GM19240 (cell line): ENCODE results near the gene DOCK2.
"Not testable (repeated sequence)": the region's sequence is repeated elsewhere in the genome, so short reads cannot be mapped to it uniquely, and the experiment has no call there.

ENCODE experiments used
- DNase-seq: peaks from one replicate; pipeline ENCODE4 v3.0.0; 2011; ENCODE audit warnings: low spot score; ENCODE audit not compliant: insufficient read length

The DOCK2 gene

DNA sequence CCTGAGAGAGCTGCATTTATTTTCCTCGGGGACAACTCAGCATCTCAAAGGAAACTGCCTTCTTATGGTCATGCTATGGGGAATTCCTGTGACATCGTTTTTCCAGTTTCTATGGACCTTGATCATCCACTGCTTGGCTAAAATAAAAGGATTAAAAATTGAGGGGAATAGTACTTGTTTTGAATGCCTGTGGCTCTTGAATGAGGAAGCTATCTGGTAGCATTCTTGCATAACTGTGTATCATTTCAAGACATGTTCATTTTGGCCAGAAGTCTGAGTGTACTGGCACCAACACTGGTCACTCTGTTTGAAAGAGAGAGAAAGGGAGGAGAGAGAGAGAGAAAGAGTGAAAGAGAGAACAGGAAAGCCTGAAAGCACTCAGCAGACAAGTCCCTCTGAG, 116.7 kb downstream of the DOCK2 start:
- no peak for DNase-seq

DNA sequence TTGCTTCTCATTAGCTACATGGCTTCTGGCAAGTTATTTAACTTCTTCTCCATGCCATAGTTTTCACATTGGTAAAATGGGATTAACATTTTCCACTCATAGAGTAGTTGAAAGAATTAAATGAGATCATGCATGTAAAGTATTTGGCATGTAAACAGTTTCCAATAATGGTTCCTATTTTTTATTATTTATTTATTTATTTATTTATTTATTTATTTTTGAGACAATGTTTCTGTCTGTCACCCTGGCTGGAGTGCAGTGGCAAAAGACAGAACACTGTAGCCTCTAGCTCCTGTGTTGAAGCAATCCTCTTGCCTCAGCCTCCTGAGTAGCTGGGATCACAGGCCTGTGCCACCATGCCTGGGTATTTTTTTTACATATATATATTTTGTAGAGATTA, 117.7 kb downstream of the DOCK2 start:
- no peak for DNase-seq

DNA sequence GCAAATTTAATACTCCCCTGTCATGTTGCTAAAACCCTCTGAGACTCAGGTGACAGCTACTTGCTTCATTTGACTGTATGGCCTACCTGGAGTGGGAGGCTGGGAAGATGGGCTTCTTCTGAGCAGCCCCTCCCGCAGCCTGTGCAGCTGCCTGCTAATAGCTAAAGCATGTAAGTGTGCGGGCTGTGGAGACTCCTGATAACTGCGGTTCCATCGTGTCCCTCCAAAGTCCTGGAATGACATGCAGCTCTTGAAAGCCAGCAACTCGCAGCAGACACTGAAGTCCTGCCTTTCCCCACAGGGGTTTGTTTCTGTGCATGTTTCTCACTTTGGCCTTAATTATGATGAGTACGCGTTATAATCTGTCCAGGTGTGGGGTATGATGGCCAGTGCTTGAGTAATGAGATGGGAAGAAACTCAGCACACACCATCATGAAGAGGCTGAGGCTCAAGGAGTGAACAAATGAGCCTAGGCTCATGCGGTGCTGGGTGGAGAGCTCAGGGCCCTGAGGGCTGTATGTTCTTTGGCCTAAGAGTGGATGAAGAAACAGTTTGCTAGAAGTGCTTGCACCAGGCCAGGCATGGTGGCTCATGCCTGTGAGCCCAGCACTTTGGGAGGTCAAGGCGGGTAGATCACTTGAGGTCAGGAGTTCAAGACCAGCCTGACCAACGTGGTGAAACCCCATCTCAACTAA, 119.1 kb downstream of the DOCK2 start:
- DNase-seq, result no peak

DNA sequence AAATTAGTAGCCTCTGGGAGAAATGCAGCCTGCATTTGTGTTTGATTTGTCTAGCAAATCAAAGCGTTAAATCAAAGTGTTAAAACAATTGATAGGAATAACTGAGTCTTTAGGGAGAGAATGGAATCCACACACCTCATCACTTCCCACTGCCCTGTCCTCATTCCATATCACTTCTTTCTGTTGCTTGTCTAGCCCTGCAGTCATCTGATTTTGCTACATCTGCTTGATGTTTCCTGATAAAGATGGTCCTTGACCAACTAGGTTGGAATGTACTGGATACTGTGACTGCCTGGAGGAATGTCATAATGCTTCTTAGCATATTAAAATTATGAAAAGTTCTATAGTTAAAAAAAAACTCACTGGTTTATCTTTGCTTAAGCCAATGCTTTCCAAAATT, 119.9 kb downstream of the DOCK2 start:
- DNase-seq, result no peak

DNA sequence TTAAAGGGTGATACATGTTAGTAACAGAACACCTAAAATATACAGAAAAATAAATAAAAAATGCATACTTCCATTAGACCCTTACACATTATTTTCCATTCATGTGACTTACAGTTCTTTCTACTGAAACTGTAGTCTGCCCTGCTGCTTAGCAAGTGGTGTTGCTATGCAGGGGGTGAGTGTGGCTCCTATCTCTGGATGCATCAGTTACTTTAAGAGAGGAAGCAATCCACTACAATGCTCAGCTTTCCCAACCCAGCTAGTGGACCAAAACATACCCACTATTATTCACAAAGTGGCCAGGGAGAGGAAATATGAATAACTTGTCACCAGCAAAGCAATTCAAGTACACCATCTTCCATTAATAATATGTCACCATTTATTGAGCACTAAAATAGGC, 121.8 kb downstream of the DOCK2 start:
- no peak for DNase-seq

DNA sequence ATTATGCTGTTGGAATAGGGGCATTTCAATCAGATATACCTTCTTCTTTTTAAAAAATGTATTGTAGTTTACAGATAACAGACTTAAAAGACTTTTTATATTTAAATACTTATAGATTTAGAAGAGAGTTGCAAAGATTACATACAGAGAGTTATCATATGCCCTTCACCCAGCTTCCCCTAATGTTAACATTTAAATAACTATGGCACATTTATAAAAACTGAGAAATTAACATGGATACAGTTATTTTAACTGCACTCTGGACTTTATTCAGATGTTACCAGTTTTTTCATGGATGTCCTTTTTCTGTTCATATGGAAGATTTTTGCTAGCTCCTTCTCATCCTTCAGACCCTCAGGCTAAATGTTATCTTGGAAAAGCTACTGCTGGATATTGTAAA, 123.2 kb downstream of the DOCK2 start:
- no peak for DNase-seq

DNA sequence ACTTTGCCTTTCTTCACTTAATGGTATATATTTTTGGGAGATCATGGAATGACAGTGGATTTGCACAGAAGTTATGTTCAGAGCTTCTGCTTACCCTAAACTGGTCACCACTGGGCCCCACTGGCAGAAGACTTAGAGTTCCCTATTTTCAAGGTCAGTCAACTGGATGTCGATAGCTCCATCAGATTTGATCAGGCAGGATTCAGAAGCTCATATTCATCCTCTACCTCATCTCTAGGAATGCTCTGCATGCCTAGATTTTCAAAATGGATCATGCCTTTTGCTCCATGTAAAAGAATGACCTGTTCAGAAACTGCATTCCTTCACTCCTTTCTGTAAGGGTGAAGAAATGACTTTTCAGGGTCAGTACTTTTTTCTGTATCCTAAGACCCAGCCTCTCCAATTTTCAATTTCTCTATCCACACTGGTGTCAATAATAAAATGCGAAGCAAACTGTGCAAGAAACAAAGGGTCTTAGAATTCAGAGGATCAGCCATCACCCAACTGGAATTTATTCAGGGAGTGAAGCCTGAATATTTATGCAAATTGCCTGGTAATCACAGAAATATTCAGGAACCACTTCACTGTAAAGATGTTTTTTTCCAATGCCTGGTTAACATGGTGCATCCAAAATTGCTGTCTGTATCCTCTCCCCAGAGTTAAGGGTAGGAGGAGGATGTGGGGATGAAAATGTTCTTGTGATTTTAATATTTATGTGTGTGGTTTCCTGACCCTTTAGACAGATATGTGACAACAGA, 125.4 kb downstream of the DOCK2 start:
- no peak for DNase-seq

DNA sequence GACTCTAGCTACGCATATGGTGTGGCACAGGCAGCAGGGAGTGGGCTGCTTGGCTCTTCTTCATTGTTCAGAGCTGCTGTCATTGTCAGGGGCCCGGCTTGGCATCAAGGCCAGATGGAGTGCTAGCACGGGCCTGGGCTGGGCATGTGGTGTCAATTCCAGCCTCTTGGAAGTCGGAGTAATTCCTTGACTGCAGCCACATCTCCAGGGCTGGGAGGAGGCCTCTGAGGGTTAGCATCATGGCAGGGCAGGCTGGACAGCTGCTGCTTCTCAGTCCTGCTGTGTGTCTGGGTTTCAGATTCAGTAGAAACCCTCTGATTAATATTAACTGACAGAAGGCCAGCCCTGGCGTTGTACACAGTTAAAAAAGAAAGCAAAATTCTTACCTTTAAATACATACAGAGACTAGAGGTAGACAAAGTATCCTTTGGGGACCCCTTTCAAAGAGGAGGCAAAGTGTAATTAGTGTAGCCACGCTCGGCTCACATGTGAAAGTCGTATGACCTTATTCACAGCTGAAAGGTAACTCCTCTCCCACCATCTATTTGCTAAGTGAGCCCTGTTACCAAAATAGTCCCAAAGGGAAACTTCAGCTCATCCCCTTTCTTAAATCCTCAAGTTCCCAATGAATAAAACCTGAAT, 126.4 kb downstream of the DOCK2 start:
- peak; percentile 11 for DNase-seq

DNA sequence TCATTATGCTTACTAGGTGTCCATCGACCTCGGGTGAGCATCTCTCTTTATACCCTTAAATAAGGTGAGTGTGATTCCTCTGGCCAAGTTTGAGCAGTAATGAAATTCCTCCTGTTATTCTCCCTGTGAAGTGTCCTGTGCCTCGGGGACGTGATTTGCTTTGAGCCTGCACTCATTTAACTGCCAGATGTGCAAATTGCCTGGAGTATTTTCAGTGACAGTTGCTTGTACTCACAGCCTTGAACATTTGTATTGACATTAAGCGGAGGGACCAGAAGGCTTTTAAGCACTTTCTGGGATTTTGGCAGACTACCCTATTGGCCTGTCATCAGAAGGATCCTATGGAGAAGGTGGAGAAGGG, 126.9 kb downstream of the DOCK2 start:
- no peak for DNase-seq

DNA sequence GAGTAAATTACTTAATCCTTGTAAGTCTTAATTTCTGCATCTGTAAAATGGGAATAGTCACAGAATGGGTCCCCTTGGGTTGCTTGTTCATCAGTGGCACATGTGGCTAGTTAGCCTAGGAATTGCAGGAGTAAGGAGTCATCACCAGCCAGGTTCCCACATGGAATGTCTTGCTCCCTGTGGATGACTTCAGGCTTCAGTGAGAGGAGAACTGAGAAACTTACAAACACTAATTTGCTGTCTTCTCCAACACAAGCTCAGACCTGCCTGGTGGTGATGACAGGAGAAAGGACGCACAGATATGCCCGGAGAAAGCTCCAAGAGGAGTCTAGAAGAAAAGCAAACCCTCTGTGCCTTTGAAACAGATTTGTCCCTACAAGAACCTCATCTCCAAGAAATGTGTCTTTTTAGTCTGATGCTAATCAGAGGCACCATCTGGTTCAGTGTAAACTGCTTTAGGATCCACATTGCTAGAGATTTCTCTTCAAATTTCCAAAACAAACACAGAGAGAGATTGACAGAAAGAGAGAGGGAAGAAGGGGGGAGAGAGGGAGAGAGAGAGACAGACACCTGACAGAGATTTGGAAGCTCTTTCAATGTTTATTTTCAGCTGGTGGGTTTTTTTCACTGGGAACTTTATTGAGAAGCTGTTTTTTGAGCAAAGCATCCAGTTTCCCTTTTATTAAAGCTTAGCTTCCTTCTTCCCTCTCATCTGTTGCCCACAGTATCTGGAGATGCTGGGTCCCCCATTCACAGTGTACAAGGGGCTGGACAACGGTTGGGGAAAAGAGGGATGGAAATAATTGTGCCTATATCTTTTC, 128.3 kb downstream of the DOCK2 start:
- DNase-seq, result no peak

DNA sequence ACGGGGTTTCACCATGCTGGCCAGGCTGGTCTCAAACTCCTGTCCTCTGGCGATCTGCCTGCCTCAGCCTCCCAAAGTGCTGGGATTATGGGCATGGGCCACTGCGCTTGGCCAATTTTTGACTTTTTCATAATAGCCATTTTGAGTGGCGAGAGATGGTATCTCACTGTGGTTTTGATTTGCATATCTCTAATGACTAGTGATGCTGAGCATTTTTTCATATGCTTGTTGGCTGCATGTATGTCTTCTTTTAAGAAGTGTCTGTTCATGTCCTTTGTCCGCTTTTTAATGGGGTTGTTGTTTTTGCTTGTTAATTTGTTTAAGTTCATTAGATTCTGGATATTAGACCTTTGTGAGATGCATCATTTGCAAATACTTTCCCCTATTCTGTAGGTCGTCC, 129.9 kb downstream of the DOCK2 start:
- DNase-seq, result not testable (repeated sequence)

DNA sequence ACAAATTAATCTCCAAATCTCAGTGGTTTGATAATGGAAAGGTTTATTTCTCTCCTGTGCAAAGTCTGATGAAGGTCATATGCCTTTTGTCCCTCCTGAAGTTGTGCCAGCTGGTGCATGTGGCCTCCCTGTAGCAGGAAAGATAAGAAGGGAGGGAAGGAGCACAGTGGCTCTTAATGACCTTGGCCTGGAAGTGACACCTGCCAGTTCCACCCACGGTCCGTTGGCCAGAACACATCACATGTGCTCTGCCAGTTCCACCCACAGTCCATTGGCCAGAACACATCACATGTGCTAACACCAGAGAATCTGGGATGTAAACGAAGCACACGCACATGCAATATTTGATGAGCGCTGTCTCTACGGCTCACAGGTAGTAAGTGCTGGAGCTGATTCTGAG, 130.9 kb downstream of the DOCK2 start:
- no peak for DNase-seq

DNA sequence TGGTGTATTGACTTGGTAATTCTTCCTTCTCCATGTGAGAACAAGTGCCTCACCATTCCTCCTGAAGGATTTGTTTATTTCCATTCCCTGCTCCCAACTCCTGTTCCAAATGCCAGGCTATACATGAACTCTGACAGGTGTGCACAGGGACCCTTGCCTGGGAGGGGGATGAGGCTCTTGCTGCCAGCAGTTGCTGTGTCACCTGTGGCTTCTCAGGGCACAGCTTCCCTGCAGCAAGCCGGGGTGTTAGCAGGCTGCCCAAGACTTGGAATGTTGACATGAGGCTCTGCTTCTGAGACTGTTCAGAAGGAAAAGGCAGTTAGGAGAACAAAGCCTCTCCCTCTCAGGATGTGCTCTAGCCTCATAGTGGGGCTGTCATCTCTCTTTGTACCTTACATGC, 131.3 kb downstream of the DOCK2 start:
- DNase-seq, result no peak

DNA sequence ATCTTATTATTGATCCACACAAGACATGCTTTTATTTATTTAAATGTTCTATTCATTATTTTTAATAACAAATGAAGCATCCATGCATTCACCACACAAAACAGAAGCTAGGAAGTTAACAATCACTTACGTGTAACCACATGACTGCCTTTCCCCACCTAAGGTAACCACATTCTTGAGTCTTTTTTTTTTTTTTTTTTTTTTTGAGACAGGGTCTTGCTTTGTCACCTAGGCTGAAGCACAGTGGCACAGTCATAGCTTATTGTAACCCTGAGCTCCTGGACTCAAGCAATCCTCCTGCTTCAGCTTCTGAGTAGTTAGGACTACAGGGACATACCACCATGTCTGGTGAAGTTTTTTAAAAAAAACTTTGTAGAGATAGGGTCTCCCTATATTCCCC, 133.0 kb downstream of the DOCK2 start:
- DNase-seq, result no peak

DNA sequence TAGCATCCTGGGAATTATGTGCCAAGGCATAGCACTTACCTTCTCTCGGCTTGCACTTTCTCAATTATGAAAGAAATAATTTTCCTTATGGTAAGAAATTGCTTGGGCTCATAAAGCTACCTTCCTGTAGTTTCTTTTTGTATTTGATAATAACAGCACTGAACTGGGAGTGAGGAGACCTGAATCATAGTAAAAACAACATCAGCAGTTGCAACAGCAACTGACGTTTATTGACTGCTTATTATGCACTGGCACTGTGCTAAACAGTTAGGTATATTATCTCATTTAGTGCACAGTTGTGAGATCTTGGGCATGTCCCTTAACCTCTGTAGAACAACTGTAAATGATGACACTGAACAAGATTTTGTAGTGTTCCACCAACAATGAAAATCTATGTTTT, 135.2 kb downstream of the DOCK2 start:
- no peak for DNase-seq

DNA sequence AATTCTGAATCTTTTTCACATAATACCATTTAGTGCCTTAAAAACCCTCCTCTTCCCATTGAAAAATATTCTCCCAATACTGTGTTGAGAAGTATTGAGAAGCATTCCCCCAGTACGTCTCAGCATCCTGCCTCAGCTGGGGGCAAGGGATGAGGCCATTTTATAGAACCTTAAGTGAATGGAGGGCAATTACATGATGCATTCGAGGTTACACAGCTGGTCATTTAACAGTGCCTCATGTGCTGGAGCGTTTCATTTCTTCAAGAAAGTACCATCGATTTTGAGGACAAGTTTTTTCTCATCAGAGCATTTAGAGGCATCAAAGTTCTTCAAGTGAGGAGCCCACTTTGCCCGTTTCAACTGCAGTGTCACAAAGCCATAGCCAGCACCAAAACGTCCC, 135.6 kb downstream of the DOCK2 start:
- DNase-seq, result no peak

DNA sequence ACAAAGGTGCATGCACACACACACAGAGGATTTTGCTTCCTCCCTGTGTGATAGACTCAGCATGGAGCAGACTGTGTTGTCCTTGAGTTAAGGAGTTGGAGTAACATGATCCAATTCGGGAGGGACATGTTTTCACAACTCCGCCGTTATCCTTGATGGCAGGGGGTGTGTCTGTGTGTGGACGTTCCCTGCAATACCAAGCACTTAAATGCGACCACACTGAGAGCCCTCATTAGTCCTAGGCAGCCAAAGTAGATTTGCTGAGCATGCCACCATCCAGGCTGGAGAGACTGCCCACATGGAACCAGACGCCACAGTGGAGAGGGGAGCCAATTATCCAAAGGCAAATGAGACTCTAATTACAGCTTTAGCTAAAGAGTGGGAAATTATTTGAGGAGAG, 140.1 kb downstream of the DOCK2 start:
- DNase-seq, result no peak

DNA sequence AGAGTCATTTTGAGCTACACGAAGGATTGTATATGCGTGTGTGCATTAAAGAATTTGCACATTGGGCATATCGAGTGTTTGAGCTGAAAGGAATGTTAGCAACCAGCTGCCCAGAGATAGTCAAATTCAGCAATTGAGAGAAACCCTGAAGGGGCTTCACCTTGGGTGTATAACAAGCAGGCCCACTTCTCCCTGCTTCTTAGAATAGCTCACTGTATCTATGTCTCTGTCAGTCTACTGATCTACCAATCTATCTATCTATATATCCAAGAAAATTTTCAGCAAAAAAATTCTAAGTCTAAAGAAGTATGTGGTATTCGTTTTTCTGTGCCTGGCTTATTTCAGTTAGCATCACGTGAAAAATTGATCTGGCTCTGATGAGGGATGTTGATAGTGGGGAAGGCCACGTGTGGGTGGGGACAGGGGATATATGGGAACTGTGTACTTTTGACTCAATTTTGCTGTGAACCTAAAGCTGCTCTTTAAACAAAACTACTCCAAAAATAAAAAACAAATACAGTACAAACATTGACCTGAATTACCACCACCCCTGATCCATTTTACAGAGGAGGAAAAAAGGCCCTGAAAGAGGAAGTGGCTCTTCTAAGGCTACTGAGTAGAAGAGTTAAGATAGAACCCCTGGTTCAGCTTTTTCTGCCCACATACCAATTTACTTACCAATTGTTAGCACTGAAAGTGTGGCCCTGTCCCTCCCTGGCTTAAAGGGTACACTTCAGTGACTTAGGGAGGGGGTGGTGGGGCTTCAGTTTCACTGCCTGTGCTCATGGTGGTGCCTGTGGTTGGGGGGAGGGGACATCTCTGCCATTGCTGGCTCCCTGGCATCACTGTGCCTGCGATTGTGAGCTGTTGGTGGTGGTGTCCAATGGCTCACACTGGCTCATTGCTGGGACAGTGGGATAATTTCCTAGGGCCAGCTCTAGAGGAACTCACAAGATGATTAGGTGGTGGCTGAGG, 141.8 kb downstream of the DOCK2 start:
- DNase-seq, result peak; percentile 22

DNA sequence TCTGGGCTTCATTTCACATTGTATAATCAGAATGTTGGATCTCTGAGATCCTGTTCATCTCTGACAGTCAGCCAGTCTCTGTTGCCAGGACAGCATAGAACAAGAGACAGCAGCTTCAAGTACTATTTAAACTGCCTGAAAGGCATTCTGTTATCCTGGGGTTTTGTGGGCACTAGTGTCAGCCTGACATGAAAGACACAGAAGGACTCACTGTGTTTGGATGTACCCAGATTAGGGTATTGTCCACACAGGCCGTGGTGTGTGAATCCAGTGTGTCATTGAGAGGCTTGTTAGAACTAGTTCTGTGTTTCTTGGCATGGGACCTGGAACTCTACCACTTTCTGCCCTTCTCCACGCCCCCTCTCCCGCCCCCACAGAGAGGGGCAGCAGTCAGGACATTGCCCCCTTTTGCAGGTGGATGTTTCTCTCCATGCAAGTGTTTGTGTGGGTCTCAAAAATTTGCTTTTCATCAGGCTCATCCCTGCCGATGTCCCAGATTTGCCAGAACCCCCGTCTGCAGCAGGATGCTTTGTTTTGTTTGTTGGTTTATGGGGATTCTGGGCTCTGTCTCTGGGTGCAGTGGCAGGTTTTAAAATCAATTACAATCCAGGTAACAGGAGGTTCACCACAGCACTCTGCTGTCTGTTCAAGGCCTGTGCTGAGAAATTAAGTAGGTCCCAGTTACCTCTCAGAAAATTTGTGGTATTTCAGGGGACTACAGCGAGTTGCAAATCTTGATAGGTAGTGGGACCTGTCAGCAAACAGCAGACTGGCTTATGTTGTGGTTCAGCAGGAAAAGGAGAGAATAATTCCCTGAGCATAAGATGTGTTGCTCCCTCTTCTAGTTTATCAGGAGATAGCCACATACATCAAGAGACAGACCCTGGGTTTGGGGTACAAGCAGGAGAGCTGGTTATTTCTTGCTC, 144.6 kb downstream of the DOCK2 start:
- no peak for DNase-seq
